Gastroesophageal sphincter (tissue), 3 donors: Measurements from ENCODE around the gene TMEM255B.

ENCODE experiments used
- CTCF ChIP-seq, 4 experiments: fragments of 200-600 bp in 2 of 4; fragments of 450-650 bp in 2 of 4; sonication (generic) in 1 of 4; IDR thresholded peaks; one replicate each; pipeline ENCODE4 v1.5.1; 2017 to 2019; ENCODE audit warnings: antibody characterized with exemption in 4 of 4, mild to moderate bottlenecking in 2 of 4, moderate library complexity in 2 of 4
- POLR2AphosphoS5 ChIP-seq: sonication (generic); formaldehyde crosslinking; IDR thresholded peaks from one replicate; pipeline ENCODE4 v1.6.1; 2017; ENCODE audit warnings: antibody characterized with exemption

GRCh38 chr13:113803409-113804016 is 44.5 kb downstream of the TMEM255B start:
- no peak for TF ChIP-seq POLR2AphosphoS5
- no peak for TF ChIP-seq CTCF (IDR thresholded peaks at IDR 0.05)
